Stimulated activated memory B cell treated with anti-CD40 and anti-IgM and Interleukin-4, amounts not matched to agents 10 μg/mL and 1 μg/mL and 100 μg/mL, for 72 hours (primary cell): ENCODE data around the gene PARP4.
"Not testable (repeated sequence)": the region's sequence is repeated elsewhere in the genome, so short reads cannot be mapped to it uniquely, and the experiment has no call there.

Experiments
- ATAC-seq: fragments of 150-1000 bp; cut with Tn5 transposase; 2 replicates; pipeline ENCODE4 v1.10.0; 2021
- H3K27ac Mint-ChIP-seq: one replicate; pipeline ENCODE4 v1.8.0; 2022; ENCODE audit warnings: mild to moderate bottlenecking, mixed read lengths
- H3K27me3 Mint-ChIP-seq: one replicate; pipeline ENCODE4 v1.8.0; 2022; ENCODE audit warnings: mixed read lengths
- H3K36me3 Mint-ChIP-seq: one replicate; pipeline ENCODE4 v1.8.0; 2022; ENCODE audit warnings: mixed read lengths
- H3K4me1 Mint-ChIP-seq: one replicate; pipeline ENCODE4 v1.8.0; 2022; ENCODE audit warnings: mixed read lengths
- H3K4me3 Mint-ChIP-seq: one replicate; pipeline ENCODE4 v1.8.0; 2022; ENCODE audit warnings: mild to moderate bottlenecking, moderate library complexity, mixed read lengths
- H3K9me3 Mint-ChIP-seq: one replicate; pipeline ENCODE4 v1.8.0; 2022; ENCODE audit warnings: mixed read lengths

PARP4 gene

DNA sequence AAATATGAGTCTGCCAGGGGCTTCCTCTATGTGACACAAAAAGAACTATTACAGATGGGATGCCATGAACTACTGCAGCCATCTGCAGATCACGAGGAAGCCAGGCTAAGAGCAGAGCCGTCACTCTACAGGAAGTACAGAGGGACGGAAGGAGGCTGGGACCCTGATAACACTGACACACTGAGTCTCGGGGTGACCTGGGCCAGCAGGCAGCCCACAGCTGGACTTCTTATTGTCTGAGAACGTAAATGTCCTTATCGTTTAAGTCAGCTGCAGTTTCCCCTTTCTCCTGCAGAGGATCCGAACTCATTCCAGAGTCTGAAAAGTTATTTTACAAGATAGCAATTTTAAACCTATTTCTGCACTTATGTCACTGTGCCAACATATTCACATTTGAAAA, 20.7 kb downstream of the PARP4 start:
- Mint-ChIP-seq H3K9me3 (no peaks in the 10 kb centered on the region), H3K36me3 (peaks cover 87% of the 10 kb centered on the region), H3K4me3 (no peak overlapping the region), H3K27ac (no peak overlapping the region), H3K4me1 (no peaks in the 10 kb centered on the region), H3K27me3 (no peaks in the 10 kb centered on the region)
- ATAC-seq = no peak

DNA sequence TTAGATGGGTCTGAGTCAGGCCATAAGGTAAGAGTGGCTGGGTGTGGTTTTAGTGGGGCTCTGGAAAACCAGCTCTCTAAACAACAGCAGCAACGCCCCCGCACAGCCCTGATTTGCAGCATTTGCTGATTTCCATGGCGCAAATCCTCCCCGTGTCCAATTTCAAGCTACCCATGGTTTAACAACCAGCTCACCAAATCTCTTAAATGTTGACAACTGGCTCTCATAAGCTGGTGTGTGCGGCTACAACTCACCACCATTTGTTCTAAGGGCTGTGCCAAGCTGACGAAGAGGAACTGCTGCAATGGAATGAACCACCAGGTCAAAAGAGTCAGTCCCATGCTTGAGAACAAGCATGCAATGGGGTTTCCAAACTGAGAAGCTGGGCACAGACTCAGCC, 22.9 kb downstream of the PARP4 start:
- no peak overlapping the region for H3K4me3 Mint-ChIP-seq
- H3K27me3 Mint-ChIP-seq = no peaks in the 10 kb centered on the region
- no peak for ATAC-seq
- no peak overlapping the region for H3K27ac Mint-ChIP-seq
- no peaks in the 10 kb centered on the region for H3K4me1 Mint-ChIP-seq
- H3K36me3 Mint-ChIP-seq = peaks cover 80% of the 10 kb centered on the region
- H3K9me3 Mint-ChIP-seq = no peaks in the 10 kb centered on the region

DNA sequence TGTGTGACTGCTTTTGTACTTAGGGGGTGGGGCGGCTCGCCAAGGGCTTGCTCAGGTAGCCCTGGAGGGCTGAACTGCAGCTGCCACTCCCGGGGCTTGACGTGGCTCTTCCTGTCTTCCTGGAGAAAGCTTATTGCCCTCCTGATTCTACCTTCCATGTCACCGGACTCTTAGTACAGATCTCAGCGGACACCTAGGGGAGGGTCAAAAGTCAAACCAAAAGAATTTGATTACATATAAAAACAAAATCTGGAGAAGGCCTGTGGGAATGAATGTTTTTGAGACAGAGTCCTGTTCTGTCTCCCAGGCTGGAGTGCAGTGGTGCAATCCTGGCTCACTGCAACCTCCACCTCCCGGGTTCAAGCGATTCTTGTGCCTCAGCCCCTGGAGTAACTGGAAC, 24.5 kb downstream of the PARP4 start:
- not testable (repeated sequence) for H3K27me3 Mint-ChIP-seq, H3K9me3 Mint-ChIP-seq, H3K27ac Mint-ChIP-seq, H3K4me1 Mint-ChIP-seq, H3K4me3 Mint-ChIP-seq, ATAC-seq
- H3K36me3 Mint-ChIP-seq = peaks cover 78% of the 10 kb centered on the region

DNA sequence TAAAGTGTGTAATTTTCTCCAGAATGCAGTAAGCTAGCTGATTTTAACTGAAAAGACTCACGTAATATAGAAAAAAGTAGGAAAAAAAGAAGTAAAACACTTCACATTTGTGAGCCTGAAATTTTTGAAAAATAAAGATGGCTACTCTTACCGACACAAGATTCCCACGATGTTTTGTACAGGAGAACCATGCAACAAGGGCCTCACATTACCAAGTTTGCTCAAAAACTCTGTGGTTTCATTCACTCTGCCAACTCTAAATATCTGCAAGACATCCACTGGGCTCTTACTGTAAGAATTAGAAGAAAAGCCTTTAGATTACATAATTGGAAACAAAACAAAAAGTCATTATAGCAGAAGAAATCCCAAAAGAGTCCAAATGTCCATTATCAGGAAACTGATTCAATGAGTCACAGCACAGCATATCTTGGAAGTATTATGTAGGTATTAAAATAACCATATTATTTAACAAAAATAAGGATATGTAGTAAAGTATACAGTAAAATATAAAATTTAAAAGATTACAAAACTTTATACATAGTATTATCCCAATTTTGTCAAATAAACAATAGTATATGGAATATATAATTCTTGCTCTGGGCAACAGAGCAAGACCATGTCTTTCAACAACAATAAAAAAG, 26.4 kb downstream of the PARP4 start:
- peaks cover 83% of the 10 kb centered on the region for H3K36me3 Mint-ChIP-seq
- not testable (repeated sequence) for H3K27ac Mint-ChIP-seq, H3K4me3 Mint-ChIP-seq, H3K4me1 Mint-ChIP-seq, H3K9me3 Mint-ChIP-seq, ATAC-seq, H3K27me3 Mint-ChIP-seq

DNA sequence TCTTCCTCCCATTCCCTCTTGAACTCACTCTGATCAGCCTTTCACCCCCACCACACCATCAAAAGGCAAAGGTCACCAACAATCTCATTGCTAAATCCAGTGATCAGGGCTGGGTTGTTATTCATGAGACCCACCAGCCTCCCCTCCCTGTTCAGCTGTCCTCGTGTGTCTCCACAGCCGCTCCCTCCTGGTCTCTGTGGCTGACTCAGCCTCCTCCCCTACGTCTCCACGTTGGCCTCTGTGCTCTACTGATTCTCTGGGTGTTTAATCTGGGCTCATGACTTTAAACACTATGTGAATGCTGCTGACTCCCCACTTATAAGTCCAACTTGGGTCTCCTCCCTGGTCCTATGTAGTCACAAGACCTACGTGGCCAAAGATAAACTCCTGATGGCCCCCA, 38.9 kb downstream of the PARP4 start:
- Mint-ChIP-seq H3K4me1 (no peaks in the 10 kb centered on the region), H3K9me3 (no peaks in the 10 kb centered on the region), H3K27ac (no peak overlapping the region), H3K36me3 (peaks cover 82% of the 10 kb centered on the region), H3K27me3 (no peaks in the 10 kb centered on the region), H3K4me3 (no peak overlapping the region)
- ATAC-seq = no peak

DNA sequence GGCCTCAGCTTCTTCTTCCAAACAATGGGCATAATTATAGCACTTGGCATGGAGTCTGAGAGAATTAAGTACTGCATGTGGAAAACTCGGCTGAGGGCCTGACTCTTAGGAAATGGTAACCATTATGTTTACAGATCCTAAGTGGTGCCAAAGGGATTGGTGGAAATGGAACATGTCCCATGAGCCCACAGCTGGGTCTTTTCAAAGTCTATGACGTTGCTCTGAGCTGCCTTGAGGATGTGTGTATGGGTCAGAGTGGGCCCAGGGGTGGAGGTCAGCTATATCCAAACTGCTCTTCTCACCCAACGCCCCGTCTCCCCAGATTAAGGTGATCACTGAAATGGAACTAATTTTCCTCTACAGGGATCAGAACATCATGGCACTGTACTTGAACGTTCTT, 40.4 kb downstream of the PARP4 start:
- H3K9me3 Mint-ChIP-seq, H3K27ac Mint-ChIP-seq, ATAC-seq, H3K4me3 Mint-ChIP-seq, H3K4me1 Mint-ChIP-seq, H3K27me3 Mint-ChIP-seq: not testable (repeated sequence)
- H3K36me3 Mint-ChIP-seq = peaks cover 93% of the 10 kb centered on the region

DNA sequence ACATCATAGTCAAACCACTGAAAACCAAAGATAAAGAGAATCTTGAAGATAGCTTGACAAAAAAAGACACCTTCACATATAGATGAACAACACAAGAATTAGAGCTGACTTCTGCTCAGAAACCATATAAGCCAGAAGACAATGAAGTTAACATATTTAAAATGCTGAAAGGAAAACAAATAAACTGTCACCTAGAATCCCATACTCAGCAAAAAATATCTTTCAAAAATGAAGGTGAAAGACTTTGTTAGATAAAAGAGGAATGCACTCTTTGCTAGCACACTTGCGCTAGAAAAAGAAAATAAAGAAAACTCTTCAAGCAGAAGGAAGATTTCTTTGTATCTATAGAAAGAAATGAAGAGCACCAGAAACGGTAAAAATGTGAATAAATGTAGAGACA, 49.5 kb downstream of the PARP4 start:
- Mint-ChIP-seq H3K36me3 (peaks cover 73% of the 10 kb centered on the region), H3K9me3 (no peaks in the 10 kb centered on the region), H3K27ac (no peak overlapping the region), H3K27me3 (no peaks in the 10 kb centered on the region), H3K4me3 (no peak overlapping the region), H3K4me1 (no peaks in the 10 kb centered on the region)
- ATAC-seq = no peak

DNA sequence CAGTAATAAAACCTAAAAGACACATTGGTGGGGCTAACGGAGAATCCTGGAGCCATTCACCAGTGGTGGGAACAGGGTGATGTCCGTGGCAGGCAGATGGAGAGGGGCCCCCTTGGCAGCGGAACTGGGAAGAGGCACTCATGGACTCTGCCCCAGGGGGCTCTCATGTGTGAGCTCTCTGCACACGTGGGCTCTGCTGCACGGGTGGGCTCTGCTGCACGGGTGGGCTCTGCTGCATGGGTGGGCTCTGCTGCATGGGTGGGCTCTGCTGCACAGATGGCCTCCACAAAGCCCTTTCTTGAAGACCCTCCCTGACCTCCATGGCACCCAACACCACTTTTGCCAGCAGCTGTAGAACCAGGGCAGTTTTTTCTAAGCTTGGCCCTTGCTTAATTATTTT, 52.3 kb downstream of the PARP4 start:
- Mint-ChIP-seq H3K27me3 (no peaks in the 10 kb centered on the region), H3K4me1 (no peaks in the 10 kb centered on the region), H3K4me3 (no peak overlapping the region), H3K27ac (no peak overlapping the region), H3K9me3 (no peaks in the 10 kb centered on the region), H3K36me3 (peaks cover 59% of the 10 kb centered on the region)
- ATAC-seq = no peak

DNA sequence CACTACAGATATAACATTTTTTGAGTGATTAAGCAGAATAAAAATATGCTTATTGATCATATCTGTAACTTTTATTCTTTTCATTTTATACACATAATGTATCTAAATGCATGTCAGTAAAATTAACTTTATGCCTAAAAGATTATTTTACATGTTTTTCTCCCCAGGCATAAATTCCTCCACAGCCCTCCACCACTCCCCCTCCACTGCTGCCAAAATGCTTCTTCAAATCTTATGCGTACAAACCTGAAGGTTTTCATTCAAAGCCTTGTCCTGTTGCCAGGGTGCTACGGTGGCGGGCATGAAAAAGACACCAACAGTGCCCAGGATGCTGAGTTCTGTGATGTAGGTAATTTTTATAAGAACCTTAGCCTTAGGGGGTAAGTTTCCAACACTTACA, 52.9 kb downstream of the PARP4 start:
- H3K9me3 Mint-ChIP-seq = no peaks in the 10 kb centered on the region
- H3K27ac Mint-ChIP-seq = no peak overlapping the region
- peaks cover 59% of the 10 kb centered on the region for H3K36me3 Mint-ChIP-seq
- ATAC-seq = no peak
- H3K27me3 Mint-ChIP-seq = no peaks in the 10 kb centered on the region
- no peaks in the 10 kb centered on the region for H3K4me1 Mint-ChIP-seq
- H3K4me3 Mint-ChIP-seq = no peak overlapping the region

DNA sequence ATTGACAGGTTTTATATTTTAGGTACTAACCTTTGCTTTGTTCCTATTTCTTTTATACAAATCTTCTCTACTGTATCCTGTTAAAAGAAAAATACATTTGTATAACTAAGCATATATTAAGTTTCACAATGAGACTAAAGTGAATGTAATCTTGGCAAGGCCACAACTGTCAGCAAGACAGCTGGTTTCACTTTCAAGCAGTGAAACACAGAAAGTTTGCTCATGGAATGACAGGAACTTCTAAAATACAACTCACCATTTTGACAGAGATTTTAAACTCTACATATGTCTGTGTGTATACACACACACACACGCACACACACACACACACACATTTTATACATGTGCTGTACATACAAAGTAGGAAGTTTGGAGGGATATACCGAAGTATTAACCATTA, 53.3 kb downstream of the PARP4 start:
- H3K4me3 Mint-ChIP-seq = no peak overlapping the region
- no peaks in the 10 kb centered on the region for H3K27me3 Mint-ChIP-seq
- peaks cover 59% of the 10 kb centered on the region for H3K36me3 Mint-ChIP-seq
- no peak for ATAC-seq
- H3K4me1 Mint-ChIP-seq = no peaks in the 10 kb centered on the region
- H3K27ac Mint-ChIP-seq = no peak overlapping the region
- no peaks in the 10 kb centered on the region for H3K9me3 Mint-ChIP-seq

DNA sequence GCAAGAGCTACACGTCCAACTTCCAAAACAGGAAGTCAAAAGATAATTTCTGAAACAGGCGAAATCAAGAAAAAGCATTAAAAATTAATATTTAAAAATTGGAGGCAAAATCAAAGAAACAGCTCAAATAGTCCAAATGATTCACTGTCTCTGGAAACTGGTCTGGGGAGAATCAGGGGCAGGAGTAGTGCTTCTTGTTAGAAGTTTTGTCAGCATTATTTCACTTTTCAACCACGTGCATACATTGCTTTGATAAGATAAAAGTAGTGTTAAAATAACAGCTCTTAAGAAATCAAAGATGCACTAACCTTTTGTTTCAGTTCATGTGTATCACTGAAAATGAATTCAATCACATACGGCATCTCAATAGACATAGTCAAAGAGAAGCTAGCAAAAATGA, 53.8 kb downstream of the PARP4 start:
- no peak for ATAC-seq
- Mint-ChIP-seq H3K9me3 (no peaks in the 10 kb centered on the region), H3K4me3 (no peak overlapping the region), H3K36me3 (peaks cover 59% of the 10 kb centered on the region), H3K4me1 (no peaks in the 10 kb centered on the region), H3K27me3 (no peaks in the 10 kb centered on the region), H3K27ac (no peak overlapping the region)

DNA sequence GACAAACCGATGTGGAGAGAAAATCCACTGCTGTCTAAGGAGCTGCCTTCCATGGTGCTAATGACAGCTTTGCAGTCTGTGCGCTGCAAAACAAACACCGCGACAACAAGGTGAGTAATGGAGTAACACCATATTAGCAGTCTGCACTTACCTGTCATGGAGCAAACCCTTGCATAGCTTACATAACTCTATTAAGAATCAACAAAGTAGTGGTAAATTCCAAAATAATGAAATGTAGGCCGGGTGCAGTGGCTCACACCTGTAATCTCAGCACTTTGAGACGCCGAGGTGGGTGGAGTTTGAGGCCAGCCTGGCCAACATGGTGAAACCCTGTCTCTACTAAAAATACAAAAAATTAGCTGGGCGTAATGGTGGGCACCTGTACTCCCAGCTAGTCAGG, 56.2 kb downstream of the PARP4 start:
- Mint-ChIP-seq H3K36me3 (peaks cover 56% of the 10 kb centered on the region), H3K9me3 (no peaks in the 10 kb centered on the region), H3K4me1 (no peaks in the 10 kb centered on the region), H3K27ac (no peak overlapping the region), H3K4me3 (no peak overlapping the region), H3K27me3 (no peaks in the 10 kb centered on the region)
- ATAC-seq = no peak

DNA sequence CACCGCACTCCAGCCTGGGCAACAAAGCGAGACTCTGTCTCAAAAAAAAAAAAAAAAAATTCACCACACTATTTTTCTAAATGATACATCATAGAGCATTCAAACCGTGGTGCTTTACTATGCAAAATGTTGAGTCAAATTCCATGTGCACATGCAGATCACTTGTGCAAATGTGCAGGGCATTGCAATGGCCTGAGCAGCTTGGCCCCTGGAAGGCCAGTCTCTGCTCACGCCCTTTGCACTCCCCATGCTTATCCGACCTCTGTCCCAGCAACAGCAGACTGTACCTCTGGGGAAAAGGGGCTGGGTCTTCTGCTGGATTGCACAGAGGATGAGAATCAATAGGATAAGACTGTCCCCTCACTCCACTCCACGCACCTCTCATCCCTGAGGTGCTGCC, 58.5 kb downstream of the PARP4 start:
- Mint-ChIP-seq H3K4me3 (no peak overlapping the region), H3K27me3 (no peaks in the 10 kb centered on the region), H3K9me3 (no peaks in the 10 kb centered on the region), H3K27ac (no peak overlapping the region), H3K4me1 (no peaks in the 10 kb centered on the region), H3K36me3 (peaks cover 65% of the 10 kb centered on the region)
- no peak for ATAC-seq

DNA sequence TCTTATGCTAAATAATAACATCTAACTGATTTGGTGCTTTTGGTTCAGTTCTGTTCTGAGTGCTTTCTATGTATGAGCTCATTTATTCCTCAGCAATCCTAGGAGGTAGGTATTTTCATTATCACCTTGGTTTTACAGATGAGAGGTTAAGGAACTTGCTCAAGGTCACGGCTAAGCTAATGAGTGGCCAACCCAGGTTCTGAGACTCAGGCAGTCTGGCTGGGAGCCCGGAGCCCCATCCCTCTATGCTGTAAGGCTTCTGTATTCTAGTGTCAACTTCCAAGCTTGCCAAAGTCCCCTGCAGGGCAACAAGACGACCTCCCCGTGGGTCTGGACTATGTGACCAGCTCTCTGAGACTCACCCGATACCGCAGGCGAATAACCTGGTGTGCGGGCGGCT, 60.5 kb downstream of the PARP4 start:
- peaks cover 67% of the 10 kb centered on the region for H3K36me3 Mint-ChIP-seq
- H3K27me3 Mint-ChIP-seq = no peaks in the 10 kb centered on the region
- no peak for ATAC-seq
- no peaks in the 10 kb centered on the region for H3K9me3 Mint-ChIP-seq
- no peaks in the 10 kb centered on the region for H3K4me1 Mint-ChIP-seq
- H3K27ac Mint-ChIP-seq = no peak overlapping the region
- no peak overlapping the region for H3K4me3 Mint-ChIP-seq

DNA sequence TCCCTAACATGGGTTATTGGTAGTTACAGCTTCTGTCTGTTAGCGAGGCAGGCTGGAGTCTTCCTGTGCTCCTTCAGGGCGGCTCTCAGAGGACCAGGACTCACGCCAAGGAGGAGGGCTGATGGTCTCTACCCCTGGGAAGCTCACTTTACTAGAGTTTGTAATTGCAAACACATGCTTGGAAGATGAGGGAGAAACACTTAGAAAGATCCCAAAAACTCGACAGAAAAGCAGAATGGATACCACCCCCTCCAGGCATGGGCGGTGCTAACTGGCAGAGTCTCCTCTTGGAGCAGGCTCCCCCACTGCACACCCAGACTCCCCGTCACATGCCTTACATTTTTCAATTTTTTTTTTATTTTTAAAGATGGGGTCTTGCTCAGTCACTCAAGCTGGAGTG, 62.0 kb downstream of the PARP4 start:
- Mint-ChIP-seq H3K27me3 (no peaks in the 10 kb centered on the region), H3K9me3 (no peaks in the 10 kb centered on the region), H3K4me3 (no peak overlapping the region), H3K27ac (no peak overlapping the region), H3K36me3 (peaks cover 73% of the 10 kb centered on the region), H3K4me1 (no peaks in the 10 kb centered on the region)
- no peak for ATAC-seq

DNA sequence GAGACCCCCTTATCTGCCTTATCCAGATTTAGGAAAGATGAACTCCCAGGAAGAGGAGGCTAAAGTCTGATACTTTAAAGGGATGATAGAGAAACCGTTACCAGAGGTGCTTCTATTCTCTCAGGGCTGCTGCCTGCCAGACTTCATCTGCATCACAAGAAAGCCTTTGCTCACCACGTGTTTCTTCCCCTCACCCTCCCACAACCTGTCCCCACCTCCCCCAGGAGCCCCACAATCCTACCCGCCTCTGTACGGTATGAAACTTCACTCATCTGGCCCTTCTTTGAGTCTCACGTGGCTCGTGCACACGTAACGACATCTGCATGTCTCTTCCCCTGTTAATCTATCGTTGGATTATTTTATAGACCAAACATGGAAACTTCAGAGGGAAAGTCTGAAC, 67.7 kb downstream of the PARP4 start:
- not testable (repeated sequence) for H3K9me3 Mint-ChIP-seq, H3K27me3 Mint-ChIP-seq, H3K4me1 Mint-ChIP-seq, H3K4me3 Mint-ChIP-seq, H3K27ac Mint-ChIP-seq, ATAC-seq
- peaks cover 75% of the 10 kb centered on the region for H3K36me3 Mint-ChIP-seq

DNA sequence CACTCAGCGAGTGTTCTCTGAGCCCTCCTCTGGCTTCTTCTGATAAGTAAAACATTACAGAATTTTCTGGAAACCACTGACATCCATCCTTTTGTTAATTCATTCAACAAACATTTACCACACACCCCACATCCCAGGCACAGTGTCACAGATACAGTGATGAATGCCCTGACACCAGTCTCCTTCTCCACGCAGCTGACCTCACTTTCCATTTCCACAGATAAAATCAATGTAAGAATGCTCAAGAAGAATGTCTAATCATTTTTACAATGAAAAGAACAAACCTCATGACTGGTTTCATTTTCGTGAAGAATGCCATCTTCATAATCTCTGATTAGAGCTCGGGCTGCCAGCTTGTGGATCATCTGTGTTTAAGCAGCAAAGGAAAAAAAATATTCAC, 69.2 kb downstream of the PARP4 start:
- Mint-ChIP-seq H3K36me3 (peaks cover 70% of the 10 kb centered on the region), H3K9me3 (no peaks in the 10 kb centered on the region), H3K27ac (no peak overlapping the region), H3K4me1 (no peaks in the 10 kb centered on the region), H3K27me3 (no peaks in the 10 kb centered on the region), H3K4me3 (no peak overlapping the region)
- ATAC-seq = no peak
